Activated CD4-positive, alpha-beta T cell treated with anti-CD3 and anti-CD28 coated beads, Interleukin-2, Interleukin-6, amounts not matched to agents 100 ng/mL and 50 ng/mL, durations not matched to agents 16 hours and 8 hours (primary cell): ENCODE measurements around the gene SCAP.

ENCODE experiments used
- DNase-seq: peaks from one replicate; pipeline ENCODE4 v3.0.0-alpha.2; 2020

Gene SCAP

DNA sequence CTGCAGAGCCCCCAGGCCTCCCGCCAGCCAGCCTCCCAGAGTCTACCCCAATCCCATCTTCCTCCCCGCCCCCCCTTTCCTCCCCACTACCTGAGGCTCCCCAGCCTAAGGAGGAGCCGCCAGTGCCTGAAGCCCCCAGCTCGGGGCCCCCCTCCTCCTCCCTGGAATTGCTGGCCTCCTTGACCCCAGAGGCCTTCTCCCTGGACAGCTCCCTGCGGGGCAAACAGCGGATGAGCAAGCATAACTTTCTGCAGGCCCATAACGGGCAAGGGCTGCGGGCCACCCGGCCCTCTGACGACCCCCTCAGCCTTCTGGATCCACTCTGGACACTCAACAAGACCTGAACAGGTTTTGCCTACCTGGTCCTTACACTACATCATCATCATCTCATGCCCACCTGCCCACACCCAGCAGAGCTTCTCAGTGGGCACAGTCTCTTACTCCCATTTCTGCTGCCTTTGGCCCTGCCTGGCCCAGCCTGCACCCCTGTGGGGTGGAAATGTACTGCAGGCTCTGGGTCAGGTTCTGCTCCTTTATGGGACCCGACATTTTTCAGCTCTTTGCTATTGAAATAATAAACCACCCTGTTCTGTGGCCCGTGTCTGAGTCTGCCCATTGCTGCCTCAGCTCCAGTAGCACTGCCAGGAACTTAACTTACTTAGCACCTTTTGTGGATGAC is 62.8 kb downstream of the SCAP start:
- DNase-seq = no peak

- DNase-seq = no peak
Measured at GRCh38 chr3:47412453-47412756, 63.3 kb downstream of the SCAP start.

DNA sequence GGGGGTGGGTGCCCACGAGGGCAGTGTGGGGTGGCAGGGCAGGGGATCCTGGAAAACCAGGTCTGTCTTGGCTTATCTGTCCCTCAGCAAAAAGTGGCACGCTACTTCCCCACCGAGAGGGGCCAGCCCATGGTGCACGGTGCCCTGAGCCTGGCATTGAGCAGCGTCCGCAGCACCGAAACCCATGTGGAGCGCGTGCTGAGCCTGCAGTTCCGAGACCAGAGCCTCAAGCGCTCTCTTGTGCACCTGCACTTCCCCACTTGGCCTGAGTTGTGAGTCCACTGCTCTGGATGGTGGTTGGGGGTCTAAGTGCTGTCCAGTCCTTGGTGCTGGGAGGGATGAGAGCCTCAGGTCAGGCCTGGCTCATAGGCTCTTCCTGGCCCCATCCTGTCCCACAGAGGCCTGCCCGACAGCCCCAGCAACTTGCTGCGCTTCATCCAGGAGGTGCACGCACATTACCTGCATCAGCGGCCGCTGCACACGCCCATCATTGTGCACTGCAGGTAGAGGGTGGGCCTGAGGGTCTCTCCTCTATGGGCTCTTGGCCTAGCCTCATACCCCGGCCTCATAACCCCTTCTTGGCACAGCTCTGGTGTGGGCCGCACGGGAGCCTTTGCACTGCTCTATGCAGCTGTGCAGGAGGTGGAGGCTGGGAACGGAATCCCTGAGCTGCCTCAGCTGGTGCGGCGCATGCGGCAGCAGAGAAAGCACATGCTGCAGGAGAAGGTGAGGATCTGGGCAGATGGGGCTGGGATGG is 63.9 kb downstream of the SCAP start:
- DNase-seq = no peak

GRCh38 chr3:47410801-47411646 is 64.7 kb downstream of the SCAP start:
- no peak for DNase-seq

- DNase-seq = no peak
Measured at GRCh38 chr3:47410417-47410720, 65.4 kb downstream of the SCAP start.

GRCh38 chr3:47409688-47410416 is 65.9 kb downstream of the SCAP start:
- DNase-seq = no peak

GRCh38 chr3:47409284-47409683 is 66.5 kb downstream of the SCAP start:
- DNase-seq = no peak

DNA sequence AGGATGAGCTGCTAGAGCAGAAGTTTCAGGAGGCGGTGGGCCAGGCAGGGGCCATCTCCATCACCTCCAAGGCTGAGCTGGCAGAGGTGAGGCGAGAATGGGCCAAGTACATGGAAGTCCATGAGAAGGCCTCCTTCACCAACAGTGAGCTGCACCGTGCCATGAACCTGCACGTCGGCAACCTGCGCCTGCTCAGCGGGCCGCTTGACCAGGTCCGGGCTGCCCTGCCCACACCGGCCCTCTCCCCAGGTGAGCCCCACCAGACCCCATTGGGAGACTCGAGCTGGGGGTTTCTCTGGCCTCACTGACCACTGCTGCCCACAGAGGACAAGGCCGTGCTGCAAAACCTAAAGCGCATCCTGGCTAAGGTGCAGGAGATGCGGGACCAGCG is 66.9 kb downstream of the SCAP start:
- no peak for DNase-seq

DNA sequence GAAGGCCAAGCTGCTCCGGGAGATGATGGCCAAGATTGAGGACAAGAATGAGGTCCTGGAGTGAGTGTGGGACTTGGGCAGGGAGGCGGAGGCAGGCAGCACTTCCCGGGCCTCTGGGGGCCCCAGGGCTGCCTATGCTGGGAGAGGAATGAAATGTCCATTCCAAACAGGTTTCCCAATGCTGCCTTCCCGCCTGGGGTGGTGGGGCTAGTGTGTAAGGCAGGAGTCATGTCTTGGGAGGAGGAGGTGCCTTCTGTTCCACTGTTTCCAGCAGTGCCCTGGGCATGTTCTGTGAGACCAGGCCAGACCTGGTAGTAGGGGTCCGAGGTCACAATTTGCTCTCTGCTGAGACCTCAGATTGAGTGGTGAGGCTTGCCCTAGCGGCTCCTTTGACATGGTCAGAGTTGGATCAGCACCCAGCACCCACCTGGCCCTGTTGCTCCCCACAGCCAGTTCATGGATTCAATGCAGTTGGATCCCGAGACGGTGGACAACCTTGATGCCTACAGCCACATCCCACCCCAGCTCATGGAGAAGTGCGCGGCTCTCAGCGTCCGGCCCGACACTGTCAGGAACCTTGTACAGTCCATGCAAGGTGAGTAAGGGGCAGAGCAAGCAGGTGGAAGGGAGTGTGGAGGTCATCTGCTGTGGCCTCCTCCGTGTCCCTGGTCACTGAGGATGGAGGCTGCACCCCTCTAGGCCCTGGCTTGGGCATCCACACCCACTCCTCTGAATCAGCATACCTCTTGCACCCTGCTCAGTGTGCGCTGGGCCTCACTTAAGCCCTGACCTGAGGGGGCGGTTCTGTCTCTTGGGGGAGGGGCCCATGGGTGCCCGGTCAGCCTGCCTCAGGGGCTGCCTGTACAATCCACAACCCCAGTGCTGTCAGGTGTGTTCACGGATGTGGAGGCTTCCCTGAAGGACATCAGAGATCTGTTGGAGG is 67.6 kb downstream of the SCAP start:
- DNase-seq = no peak

DNA sequence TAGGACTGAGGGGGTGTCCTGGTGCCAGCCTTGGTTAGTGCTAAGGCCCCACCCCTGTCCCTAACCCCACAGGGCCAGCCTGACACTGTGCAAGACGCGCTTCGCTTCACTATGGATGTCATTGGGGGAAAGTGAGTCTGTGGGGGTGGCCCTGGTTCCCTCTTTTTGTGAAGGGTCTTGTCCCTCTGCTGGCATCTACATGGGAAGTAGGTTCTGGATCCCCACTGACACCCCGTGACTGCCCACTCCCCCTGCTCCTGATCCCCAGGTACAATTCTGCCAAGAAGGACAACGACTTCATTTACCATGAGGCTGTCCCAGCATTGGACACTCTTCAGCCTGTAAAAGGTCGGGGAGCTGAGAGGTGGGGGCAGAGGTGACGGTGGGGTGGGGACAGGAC is 68.5 kb downstream of the SCAP start:
- DNase-seq = no peak

- DNase-seq = no peak
Measured at GRCh38 chr3:47406762-47407149, 69.0 kb downstream of the SCAP start.

DNA sequence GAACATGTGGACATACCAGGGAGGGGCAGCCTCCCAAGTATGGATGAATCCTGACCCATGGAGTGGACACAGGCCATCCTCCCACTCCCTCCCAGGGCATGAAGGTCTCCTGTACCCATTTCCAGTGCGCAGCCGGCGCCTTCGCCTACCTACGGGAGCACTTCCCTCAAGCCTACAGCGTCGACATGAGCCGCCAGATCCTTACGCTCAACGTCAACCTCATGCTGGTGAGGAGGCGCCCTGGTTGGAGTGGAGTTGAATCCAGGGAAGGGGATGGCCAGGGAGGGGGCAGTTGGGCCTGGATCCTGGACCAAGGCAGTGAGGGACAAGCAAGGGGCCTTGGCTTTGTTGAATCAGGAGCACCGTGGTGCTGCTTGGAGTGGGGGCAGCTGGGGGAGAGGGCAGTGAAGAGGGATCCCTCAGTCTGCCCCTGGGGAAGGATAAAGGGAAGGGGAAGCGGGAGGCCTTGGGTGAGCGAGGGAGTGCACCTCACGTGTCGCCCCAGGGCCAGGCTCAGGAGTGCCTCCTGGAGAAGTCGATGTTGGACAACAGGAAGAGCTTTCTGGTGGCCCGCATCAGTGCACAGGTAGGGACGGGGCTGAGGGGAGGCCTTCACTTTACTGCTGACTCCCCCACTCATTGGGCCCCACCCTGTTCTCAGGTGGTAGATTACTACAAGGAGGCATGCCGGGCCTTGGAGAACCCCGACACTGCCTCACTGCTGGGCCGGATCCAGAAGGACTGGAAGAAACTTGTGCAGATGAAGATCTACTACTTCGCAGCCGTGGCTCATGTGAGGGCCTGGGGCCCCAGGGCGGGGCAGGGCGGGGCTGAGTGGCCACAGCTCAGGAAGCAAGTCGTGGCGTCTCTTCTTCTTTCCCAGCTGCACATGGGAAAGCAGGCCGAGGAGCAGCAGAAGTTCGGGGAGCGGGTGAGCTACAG is 69.7 kb downstream of the SCAP start:
- no peak for DNase-seq

DNA sequence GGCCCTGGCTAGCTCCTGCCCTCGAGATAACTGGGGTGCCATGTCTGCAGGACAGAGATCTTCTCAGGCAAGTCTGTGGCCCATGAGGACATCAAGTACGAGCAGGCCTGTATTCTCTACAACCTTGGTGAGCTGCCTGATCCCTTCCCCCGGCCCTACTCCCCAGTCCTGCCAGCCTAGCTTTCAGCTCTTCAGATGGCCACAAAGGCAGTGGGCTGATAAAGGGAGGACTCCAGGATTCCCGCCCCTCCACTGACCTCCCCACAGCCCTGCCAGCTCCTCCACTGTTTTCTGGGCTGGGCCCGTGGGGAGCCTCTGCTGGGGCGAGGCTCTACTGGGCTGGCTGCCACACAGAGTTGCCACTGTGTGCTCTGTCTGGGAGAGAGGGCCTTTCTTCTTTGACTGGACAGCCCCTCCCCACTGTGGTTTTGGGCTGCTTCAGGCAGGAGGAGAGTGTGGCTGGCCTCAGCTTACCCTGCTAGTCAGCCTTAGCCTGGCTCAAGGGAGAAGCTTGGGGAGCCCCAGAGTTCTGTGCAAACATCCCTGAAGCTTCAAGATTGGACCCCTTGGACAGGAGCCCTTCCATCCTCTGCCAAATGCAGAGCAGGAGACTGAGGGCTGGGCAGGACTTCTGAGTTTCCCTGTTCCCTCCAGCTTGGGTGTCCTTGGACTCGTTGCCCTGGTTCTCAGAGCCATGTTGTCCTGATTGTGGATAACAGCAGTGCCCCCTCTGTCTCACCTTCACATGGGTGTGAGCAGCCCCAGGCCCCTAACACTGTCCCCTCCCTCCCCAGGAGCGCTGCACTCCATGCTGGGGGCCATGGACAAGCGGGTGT is 70.6 kb downstream of the SCAP start:
- no peak for DNase-seq

DNA sequence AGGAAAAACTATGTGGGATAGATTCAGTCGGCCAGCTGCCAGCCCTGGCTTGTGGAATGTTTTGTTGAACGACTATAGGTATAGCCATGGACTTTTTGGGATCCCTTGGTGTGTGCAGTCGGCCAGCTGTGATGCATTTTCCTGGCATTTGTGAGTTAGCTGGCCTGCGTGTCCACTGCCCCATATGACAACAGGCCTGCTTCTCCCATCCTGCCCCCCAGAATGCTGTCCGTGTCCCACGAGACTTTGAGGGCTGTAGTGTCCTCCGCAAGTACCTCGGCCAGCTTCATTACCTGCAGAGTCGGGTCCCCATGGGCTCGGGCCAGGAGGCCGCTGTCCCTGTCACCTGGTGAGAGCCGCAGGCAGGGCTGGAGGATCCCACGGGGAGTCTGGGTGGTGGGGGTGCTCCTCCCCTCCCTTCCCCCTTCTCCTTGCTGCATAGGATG is 71.3 kb downstream of the SCAP start:
- DNase-seq = no peak

- no peak for DNase-seq
Measured at GRCh38 chr3:47399531-47400270, 76.0 kb downstream of the SCAP start.

- no peak for DNase-seq
Measured at GRCh38 chr3:47399016-47399415, 76.7 kb downstream of the SCAP start.

- DNase-seq = no peak
Measured at GRCh38 chr3:47398228-47398627, 77.5 kb downstream of the SCAP start.

- no peak for DNase-seq
Measured at GRCh38 chr3:47394881-47395280, 80.9 kb downstream of the SCAP start.

DNA sequence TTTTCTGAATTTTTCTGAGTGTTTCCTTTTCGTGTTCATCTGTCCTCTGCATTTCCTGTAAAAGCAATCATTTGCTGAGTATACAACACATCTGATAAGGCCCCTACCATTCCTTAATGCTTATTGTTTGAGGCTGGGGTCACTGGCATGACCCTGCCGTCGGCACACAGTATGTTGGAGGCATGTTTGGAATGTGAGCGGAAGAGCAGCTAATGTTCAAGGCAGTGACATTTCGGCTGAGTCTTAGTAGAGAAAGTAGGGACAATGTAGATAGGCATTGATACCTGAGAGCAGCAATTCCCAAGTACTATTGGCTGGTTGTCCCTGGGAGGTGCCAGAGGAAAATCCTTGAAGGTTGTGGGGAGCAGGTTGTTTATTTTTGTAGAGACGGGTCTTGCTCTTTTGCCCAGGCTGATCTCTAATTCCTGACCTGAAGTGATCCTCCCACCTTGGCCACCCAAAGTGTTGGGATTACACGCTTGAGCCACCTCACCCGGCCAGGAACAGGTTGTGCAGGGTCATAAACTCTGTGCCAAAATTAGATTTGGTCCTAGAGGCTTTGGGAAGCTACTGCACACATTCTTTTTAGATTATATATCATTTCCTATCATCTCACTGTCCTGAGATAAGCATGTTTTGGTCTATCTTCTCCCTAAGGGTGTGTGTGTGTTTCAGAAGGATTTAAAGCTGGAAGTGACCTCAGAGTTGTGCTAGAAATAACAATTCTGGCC is 81.4 kb downstream of the SCAP start:
- DNase-seq = no peak
